Activated naive CD4-positive, alpha-beta T cell treated with anti-CD3 and anti-CD28 coated beads for 36 hours (primary cell): ENCODE results near the gene RBM8A. TPM values are rescaled to one million over a fixed set of nuclear protein-coding genes. Genes with fewer than 3 reads are reported as not detected.
"Not testable (repeated sequence)": the region's sequence is repeated elsewhere in the genome, so short reads cannot be mapped to it uniquely, and the experiment has no call there.

Source experiments
- CTCF ChIA-PET: fragments of 350-600 bp; sonication (Branson Sonifier 250); formaldehyde crosslinking; loops from one replicate; lab custom pipeline; 2021; ENCODE audit warnings: antibody characterized with exemption; lab: Charles Lee
- DNase-seq: peaks from one replicate; pipeline ENCODE4 v3.0.0-alpha.2; 2020
- H3K27ac Mint-ChIP-seq: one replicate; pipeline ENCODE4 v1.8.0; 2021; ENCODE audit warnings: mild to moderate bottlenecking, mixed read lengths
- H3K27me3 Mint-ChIP-seq: one replicate; pipeline ENCODE4 v1.8.0; 2021; ENCODE audit warnings: low read depth, mixed read lengths
- H3K36me3 Mint-ChIP-seq: one replicate; pipeline ENCODE4 v1.8.0; 2021; ENCODE audit warnings: low read depth, mixed read lengths
- H3K4me1 Mint-ChIP-seq: one replicate; pipeline ENCODE4 v1.8.0; 2021; ENCODE audit warnings: low read depth, mixed read lengths
- H3K4me3 Mint-ChIP-seq: one replicate; pipeline ENCODE4 v1.8.0; 2021; ENCODE audit warnings: mild to moderate bottlenecking, moderate library complexity, mixed read lengths
- H3K9me3 Mint-ChIP-seq: one replicate; pipeline ENCODE4 v1.8.0; 2021; ENCODE audit warnings: mixed read lengths
- intact Hi-C: fragments of 100-400 bp; cut with micrococcal nuclease; formaldehyde crosslinking; loops from one replicate; pipeline ENCODE4 v1.15.1; 2023
- total RNA-seq, 2 experiments: library from RNA; stranded (reverse); gene quantifications; one replicate each; pipeline ENCODE4 v1.2.3, GENCODE V29; 2021

RBM8A gene
- total RNA-seq, 2 experiments from 2014 or later = 241 to 242 TPM

DNA sequence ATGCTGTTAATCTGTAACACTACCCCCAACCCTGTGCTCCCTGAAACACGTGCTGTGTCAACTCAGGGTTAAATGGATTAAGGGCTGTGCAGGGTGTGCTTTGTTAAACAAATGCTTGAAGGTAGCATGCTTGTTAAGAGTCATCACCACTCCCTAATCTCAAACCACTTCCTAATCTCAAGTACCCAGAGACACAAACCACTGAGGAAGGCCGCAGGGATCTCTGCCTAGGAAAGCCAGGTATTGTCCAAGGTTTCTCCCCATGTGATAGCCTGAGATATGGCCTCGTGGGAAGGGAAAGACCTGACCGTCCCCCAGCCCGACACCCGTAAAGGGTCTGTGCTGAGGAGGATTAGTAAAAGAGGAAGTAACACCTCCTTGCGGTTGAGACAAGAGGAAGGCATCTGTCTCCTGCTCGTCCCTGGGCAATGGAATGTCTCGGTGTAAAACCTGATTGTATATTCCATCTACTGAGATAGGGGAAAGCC, 5.3 kb upstream of the RBM8A start:
- H3K27me3 Mint-ChIP-seq, H3K9me3 Mint-ChIP-seq, intact Hi-C loops: not testable (repeated sequence)
- Mint-ChIP-seq H3K4me1 (peaks cover 25% of the 10 kb centered on the region), H3K4me3 (peak overlapping the region; percentile 53), H3K36me3 (peaks cover 15% of the 10 kb centered on the region), H3K27ac (peak overlapping the region; percentile 80)
- CTCF ChIA-PET = interaction anchor here (1.0 kb wide), 1 partner anchor 25 kb away, joined by 3 read pairs; the partner anchor contains the start of gene LIX1L
- DNase-seq = peak; percentile 24

DNA sequence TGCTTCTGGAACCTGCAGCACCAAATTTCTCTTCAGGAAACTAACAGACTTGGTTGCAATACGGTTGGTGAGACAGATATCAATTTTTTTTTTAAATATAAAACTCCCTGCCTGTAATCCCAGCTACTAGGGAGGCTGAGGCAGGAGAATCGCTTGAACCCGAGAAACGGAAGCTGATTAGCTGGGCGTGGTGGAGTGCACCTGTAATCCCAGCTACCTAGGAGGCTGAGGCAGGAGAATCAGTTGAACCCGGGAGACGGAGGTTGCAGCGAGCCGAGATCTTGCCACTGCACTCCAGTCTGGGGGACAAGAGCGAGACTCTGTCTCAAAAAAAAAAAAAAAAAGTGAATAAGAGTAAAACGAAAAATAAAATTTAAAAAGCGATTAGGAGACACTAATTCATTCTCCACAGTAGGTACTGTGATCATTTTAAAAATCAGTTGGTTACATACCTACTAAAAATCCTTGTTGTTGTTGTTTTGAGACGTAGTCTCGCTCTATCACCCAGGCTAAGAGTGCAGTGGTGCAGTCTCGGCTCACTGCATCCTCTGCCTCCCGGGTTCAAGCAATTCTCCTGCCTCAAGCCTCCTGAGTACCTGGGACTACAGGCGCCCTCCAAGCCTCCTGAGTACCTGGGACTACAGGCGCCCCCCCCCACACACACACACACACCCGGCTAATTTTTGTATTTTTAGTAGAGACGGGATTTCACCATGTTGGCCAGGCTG, 796 bp upstream of the RBM8A start:
- no peaks in the 10 kb centered on the region for H3K9me3 Mint-ChIP-seq
- H3K4me3 Mint-ChIP-seq = no peak overlapping the region
- H3K4me1 Mint-ChIP-seq = peaks cover 22% of the 10 kb centered on the region
- intact Hi-C loops = loop anchor here (1.0 kb wide), 4 partner anchors 10 to 68 kb away; partner anchors contain the start of genes ANKRD34A, LIX1L, PEX11B and POLR3GL
- CTCF ChIA-PET = interaction anchor here (0.6 to 2.0 kb wide), 17 partner anchors 9 to 108 kb away, joined by 3 to 14 read pairs (median 5); partner anchors contain the start of genes ANKRD34A, LIX1L, PEX11B and POLR3GL
- H3K27me3 Mint-ChIP-seq = no peaks in the 10 kb centered on the region
- peak; percentile 19 for DNase-seq
- H3K27ac Mint-ChIP-seq = no peak overlapping the region
- H3K36me3 Mint-ChIP-seq = peaks cover 12% of the 10 kb centered on the region

DNA sequence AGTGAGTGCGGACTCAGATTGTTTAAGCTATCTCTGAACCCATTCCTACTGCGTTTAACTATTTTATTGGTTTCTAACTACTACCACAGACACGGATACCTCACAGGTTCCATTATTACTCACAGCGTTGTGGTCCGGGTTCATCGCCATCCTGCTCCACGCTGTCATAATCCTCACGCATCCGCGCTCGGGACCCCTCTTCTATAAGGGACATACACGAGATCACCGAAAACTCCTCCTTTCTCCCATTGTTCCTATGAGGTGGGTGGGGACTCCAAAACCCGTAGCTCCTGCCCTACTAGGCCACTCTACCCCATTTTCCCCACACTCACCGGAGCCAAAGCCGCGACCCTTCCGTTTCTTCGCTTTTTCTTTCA, 610 bp downstream of the RBM8A start:
- no peaks in the 10 kb centered on the region for H3K27me3 Mint-ChIP-seq
- CTCF ChIA-PET = interaction anchor here (0.6 to 2.0 kb wide), 6 partner anchors 8 to 80 kb away, joined by 3 to 14 read pairs (median 5); partner anchors contain the start of genes LIX1L and PEX11B
- H3K4me1 Mint-ChIP-seq = peaks cover 11% of the 10 kb centered on the region
- peak; percentile 64 for DNase-seq
- H3K4me3 Mint-ChIP-seq = no peak overlapping the region
- intact Hi-C loops = loop anchor here (1.0 kb wide), 4 partner anchors 8 to 70 kb away; partner anchors contain the start of genes ANKRD34A, LIX1L, PEX11B and POLR3GL
- H3K27ac Mint-ChIP-seq = no peak overlapping the region
- no peaks in the 10 kb centered on the region for H3K9me3 Mint-ChIP-seq
- H3K36me3 Mint-ChIP-seq = peaks cover 12% of the 10 kb centered on the region

DNA sequence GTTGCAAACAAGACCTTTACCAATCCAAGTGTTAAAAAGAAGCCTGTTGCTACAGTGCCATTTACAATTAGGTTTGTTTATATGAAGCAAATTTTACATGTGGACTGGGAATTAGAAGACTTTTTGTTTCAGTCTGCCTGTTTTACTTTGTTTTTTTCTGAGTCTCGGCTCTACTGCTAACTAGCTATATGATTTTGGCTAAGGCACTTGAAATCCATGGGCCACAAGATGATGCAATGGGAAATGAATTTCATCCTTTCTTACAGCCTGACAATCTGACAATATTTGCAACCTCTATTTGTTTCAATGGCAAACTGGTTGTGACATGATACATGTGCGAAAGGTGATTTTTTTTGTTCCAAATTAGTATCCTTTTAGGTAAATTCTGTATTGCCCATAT, 5.0 kb downstream of the RBM8A start:
- Mint-ChIP-seq H3K4me3 (no peak overlapping the region), H3K27ac (no peak overlapping the region)
- CTCF ChIA-PET = interaction anchor here (2.1 kb wide), 1 partner anchor 77 kb away, joined by 5 read pairs; the partner anchor contains the start of gene NUDT17

DNA sequence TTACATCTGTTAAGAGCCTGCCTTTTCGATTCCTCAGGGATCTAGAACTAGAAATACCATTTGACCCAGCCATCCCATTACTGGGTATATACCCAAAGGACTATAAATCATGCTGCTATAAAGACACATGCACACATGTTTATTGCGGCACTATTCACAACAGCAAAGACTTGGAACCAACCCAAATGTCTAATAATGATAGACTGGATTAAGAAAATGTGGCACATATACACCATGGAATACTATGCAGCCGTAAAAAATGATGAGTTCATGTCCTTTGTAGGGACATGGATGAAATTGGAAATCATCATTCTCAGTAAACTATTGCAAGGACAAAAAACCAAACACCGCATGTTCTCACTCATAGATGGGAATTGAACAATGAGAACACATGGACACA, 7.0 kb downstream of the RBM8A start:
- H3K4me1 Mint-ChIP-seq = peaks cover 38% of the 10 kb centered on the region
- CTCF ChIA-PET = interaction anchor here (2.5 kb wide), 1 partner anchor 75 kb away, joined by 11 read pairs; the partner anchor contains the start of gene NUDT17
- H3K27ac Mint-ChIP-seq = peak overlapping the region; percentile 70
- H3K36me3 Mint-ChIP-seq = peaks cover 16% of the 10 kb centered on the region
- H3K9me3 Mint-ChIP-seq, intact Hi-C loops, H3K27me3 Mint-ChIP-seq, DNase-seq: not testable (repeated sequence)
- peak overlapping the region; percentile 89 for H3K4me3 Mint-ChIP-seq

More for the DNA sequence above, 5.0 kb downstream of the RBM8A start:
- Mint-ChIP-seq H3K36me3 (peaks cover 12% of the 10 kb centered on the region), H3K27me3 (no peaks in the 10 kb centered on the region), H3K9me3 (no peaks in the 10 kb centered on the region), H3K4me1 (peaks cover 30% of the 10 kb centered on the region)
- no peak for DNase-seq
- intact Hi-C loops = no loop called here

DNA sequence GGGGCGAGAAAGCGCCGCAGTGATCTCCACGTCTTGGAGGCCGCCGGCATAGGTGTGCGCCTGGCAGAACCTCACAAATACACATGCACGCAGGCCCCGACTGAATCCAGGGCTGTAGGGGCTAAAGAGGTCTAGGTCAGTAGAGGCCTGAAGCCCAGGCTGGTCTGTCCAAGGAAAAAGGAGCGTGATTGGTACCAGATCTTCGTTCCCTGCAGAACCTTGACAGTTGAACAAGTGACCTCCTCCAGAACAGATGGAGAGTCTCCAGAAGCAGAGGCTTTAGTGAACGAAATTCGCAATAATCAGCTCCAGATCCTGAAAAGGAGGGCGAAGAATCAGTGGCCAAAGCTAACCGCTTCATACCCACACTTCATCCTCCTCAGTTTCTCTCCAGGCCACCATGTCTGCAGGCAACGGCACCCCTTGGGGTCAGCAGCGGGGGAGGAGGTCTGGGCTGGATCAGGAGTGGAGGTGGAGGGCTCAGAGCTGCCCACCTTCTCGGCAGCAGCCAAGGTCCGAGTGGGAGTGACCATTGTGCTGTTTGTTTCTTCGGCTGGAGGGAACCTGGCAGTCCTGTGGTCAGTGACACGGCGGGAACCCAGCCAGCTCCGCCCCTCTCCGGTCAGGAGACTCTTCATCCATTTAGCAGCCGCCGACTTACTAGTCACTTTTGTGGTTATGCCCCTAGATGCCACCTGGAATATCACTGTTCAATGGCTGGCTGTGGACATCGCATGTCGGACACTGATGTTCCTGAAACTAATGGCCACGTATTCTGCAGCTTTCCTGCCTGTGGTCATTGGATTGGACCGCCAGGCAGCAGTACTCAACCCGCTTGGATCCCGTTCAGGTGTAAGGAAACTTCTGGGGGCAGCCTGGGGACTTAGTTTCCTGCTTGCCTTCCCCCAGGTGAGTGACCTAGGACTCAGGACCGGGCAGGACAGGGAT, 8.0 kb downstream of the RBM8A start:
- intact Hi-C loops = loop anchor here (1.0 to 10.0 kb wide), 8 partner anchors 8 to 164 kb away; partner anchors contain the start of genes ANKRD34A, NUDT17, PIAS3 and POLR3GL
- Mint-ChIP-seq H3K9me3 (no peaks in the 10 kb centered on the region), H3K4me3 (peak overlapping the region; percentile 89), H3K36me3 (peaks cover 17% of the 10 kb centered on the region), H3K27ac (peak overlapping the region; percentile 93), H3K4me1 (peaks cover 38% of the 10 kb centered on the region), H3K27me3 (no peaks in the 10 kb centered on the region)
- peak; percentile 22 for DNase-seq
- CTCF ChIA-PET = interaction anchor here (0.6 to 2.5 kb wide), 6 partner anchors 8 to 74 kb away, joined by 3 to 11 read pairs (median 4); partner anchors contain the start of genes NUDT17 and RBM8A

DNA sequence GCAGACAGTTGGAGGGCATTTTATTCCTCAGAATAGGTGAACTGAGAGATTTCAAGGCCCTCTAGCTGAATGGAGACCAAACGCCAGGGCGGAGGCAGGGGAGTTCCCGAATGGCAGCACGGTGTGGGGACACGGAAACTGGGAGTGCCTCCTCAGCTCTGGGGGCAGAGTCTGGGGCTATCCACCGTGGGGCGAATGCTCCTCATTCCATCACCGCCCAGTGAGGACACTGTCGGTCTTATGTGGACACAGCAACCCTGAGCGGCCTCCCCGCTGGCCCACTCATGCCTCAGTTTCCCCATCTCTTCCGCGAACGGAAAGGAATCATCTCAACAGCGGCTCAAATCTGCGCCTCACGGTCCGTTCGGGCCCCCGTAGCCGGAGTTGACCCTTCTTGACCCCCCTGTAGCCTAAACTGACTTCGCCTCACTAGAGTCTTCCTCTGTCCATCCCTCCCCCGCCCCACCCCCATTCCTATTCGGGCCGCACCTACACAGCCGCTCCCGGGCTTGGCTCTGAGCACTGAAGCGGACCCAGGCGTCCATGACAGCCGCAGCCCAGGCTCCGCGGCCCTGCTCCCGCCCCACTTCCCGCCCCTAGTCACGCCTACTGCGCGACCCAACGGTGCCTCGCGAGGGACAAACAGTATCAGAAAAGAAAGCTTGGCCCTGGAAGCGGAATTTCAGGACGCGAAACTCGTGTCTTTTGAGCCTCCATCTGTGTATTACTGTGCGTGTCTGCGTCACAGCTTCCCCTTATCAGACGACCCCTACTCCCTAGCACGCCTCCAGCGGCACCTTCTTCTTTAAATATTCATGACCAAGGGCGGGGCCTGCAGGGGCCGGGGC, 8.9 kb downstream of the RBM8A start, which contains the start of gene PEX11B:
Gene PEX11B, minus strand, starts transcription at position 574 of the 848 bp plus-strand sequence. Its CDS starts 29 bp downstream, at position 545.
- no peaks in the 10 kb centered on the region for H3K9me3 Mint-ChIP-seq
- peak within 1 kb of the TSS; percentile 89 for H3K4me3 Mint-ChIP-seq
- DNase-seq = peak; percentile 94
- H3K36me3 Mint-ChIP-seq = peaks cover 17% of the 10 kb centered on the region
- H3K4me1 Mint-ChIP-seq = peaks cover 39% of the 10 kb centered on the region
- CTCF ChIA-PET = interaction anchor here (1.5 to 2.5 kb wide), 5 partner anchors 9 to 73 kb away, joined by 3 to 11 read pairs (median 5); partner anchors contain the start of genes NUDT17 and RBM8A
- H3K27me3 Mint-ChIP-seq = no peaks in the 10 kb centered on the region
- intact Hi-C loops = loop anchor here (1.0 to 10.0 kb wide), 8 partner anchors 9 to 164 kb away; partner anchors contain the start of genes ANKRD34A, NUDT17, PIAS3 and POLR3GL
- H3K27ac Mint-ChIP-seq = peak within 1 kb of the TSS; percentile 93

DNA sequence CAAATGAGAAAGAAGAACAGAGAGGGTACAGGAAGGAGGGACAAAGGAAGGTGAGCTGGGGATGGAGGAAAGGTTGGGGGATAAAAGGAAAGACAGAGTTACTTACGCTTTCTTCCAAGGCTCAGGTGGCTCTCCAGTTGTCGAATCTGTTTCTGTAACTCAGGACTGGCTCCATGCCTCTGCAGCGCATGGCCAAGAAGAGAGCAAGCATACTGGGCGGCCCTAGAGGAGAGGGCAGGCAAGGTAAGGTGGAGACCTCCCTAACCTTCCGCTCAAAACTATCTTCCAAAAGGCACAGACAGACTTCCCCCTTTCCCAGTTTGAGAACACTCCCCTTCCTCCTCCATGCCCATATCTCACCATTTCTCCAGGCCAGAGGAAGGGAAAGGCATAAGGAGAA, 9.7 kb downstream of the RBM8A start:
- peak overlapping the region; percentile 93 for H3K27ac Mint-ChIP-seq
- H3K36me3 Mint-ChIP-seq = peaks cover 12% of the 10 kb centered on the region
- CTCF ChIA-PET = interaction anchor here (0.8 to 2.1 kb wide), 2 partner anchors 45 to 59 kb away, joined by 3 to 4 read pairs; no protein-coding TSS in a partner anchor

DNA sequence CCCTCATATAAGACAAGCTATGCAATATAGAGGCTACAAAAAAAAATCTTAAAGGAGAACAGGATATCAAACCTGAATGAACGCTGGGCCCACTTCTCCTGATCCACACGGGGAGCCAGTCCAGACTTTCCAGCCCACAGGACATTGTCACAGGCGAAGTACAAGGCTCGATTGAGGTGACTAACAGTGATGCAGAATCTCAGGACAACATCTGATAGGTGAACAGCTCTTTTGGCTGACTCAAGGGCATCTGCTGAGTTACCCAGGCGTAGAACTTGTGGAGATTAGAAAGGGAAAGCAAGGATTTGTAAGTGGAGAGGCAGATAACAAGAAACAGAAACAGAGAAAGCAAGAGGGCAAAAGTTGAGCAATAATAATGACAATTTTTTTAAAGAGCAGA, 10.5 kb downstream of the RBM8A start:
- H3K36me3 Mint-ChIP-seq = peaks cover 12% of the 10 kb centered on the region
- peak overlapping the region; percentile 57 for H3K27ac Mint-ChIP-seq
- no peaks in the 10 kb centered on the region for H3K27me3 Mint-ChIP-seq
- intact Hi-C loops = loop anchor here (10.0 kb wide), 1 partner anchor 162 kb away; no protein-coding TSS in a partner anchor
- H3K4me3 Mint-ChIP-seq = peak overlapping the region; percentile 89
- CTCF ChIA-PET = interaction anchor here (0.8 to 2.1 kb wide), 5 partner anchors 25 to 62 kb away, joined by 3 to 7 read pairs (median 4); no protein-coding TSS in a partner anchor
- H3K4me1 Mint-ChIP-seq = peaks cover 40% of the 10 kb centered on the region
- H3K9me3 Mint-ChIP-seq = no peaks in the 10 kb centered on the region
- DNase-seq = no peak

More for the DNA sequence above, 9.7 kb downstream of the RBM8A start:
- intact Hi-C loops = loop anchor here (10.0 kb wide), 1 partner anchor 163 kb away; no protein-coding TSS in a partner anchor
- DNase-seq = no peak
- no peaks in the 10 kb centered on the region for H3K9me3 Mint-ChIP-seq
- peak overlapping the region; percentile 89 for H3K4me3 Mint-ChIP-seq
- H3K4me1 Mint-ChIP-seq = peaks cover 40% of the 10 kb centered on the region
- H3K27me3 Mint-ChIP-seq = no peaks in the 10 kb centered on the region

DNA sequence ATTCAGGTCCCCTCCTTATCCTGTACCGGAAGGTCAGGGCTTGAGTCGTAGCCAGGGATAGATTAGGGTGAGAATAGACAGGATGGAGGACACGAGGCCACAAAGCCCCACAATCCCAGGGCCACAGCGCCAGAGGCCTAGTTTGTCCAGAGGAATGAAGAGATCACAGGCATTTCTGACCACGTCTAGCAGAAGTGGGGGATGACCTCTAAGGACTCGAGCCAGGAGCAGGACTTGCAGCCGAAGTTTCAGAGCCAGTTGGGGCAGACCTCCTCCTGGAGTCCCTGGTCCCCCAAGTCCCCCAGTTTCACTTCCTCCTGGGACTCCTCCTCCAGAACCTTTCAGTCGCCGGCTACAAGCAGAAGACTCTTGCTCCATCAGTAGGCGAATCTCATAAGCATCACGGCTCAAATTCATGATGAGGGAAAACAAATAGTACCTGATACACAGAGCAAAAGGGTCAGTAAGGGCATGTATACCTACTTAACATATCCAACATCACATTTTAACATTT, 15.1 kb downstream of the RBM8A start:
- CTCF ChIA-PET = interaction anchor here (0.7 to 7.4 kb wide), 3 partner anchors 15 to 65 kb away, joined by 3 to 76 read pairs (median 9); partner anchors contain the start of genes NUDT17, PIAS3 and RBM8A
- H3K9me3 Mint-ChIP-seq = no peaks in the 10 kb centered on the region
- H3K36me3 Mint-ChIP-seq = peaks cover 12% of the 10 kb centered on the region
- no peak for DNase-seq
- peaks cover 17% of the 10 kb centered on the region for H3K4me1 Mint-ChIP-seq
- no peaks in the 10 kb centered on the region for H3K27me3 Mint-ChIP-seq
- H3K27ac Mint-ChIP-seq = no peak overlapping the region
- intact Hi-C loops = loop anchor here (10.0 kb wide), 1 partner anchor 157 kb away; no protein-coding TSS in a partner anchor
- H3K4me3 Mint-ChIP-seq = no peak overlapping the region
